HG03558 (cell line): Measurements from ENCODE around the gene KLF16.

Experiments used
- ATAC-seq: cut with Tn5 transposase; IDR thresholded peaks from one replicate; pipeline ENCODE4 v1.9.1; 2021; ENCODE audit warnings: moderate number of reproducible peaks; ENCODE audit not compliant: unreplicated experiment; ENCODE audit errors: extremely low read depth

Gene KLF16

DNA sequence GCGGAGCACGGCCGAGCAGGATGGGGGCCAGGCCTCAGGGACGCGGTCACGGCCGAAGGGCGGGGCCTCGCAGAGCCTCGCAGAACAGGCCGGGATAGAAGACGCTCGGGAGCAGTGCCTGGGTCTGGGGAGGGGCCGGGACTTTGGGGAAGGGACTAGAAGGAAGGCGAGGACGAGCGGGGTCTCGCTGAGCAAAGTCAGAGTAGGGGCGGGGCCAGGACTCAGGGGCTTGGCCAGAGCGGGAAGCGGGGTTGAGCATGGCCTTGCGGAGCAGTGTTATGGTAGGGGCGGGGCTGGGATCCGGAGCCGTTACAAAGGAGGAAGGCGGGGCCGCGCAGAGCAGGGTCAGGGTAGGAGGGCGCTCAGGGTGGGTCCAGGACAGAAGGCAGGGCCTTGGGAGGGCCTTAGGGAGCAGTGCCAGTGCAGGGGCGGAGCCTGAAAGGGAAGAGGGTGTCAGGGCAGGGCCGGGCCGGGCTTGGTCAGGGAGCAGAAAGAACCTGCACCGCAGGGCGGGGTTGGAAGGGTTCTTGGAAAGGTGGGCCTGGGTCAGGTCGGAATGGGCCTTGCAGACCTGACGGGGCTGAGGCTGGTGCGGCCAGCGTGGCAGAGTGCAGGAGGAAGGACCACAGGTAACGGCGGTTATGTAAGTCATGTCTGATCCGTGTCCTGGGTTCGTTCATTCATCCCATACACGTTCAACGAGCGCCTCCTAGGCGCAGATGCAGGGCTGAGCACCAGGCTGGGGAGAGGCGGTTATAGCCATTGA lies 50.8 kb downstream of the KLF16 start:
- peak; percentile 63 for ATAC-seq

DNA sequence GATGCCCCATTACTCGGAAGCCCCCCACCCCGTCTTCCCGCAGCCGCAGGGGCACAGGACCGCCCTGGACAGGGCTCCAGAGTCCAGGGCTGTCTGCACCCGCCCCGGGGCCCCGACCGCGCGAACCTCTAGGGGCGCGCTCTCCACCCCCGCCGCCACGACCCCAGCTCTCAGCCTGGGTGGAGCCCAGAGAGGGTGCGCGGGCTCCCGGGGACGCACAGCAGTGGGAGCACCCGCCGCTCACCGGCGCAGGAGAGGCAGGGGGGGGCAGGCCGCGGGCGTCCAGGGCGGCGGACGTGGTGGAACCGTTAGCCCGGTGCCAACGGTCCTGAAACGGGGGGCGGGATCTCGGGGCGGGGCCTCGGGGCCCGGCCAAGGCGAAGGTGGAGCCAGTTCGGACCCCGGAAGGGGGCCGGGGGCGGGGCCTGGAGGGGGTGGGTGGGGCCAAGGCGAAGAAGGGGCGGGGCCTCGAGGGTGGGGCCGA lies 51.4 kb downstream of the KLF16 start, which contains the start of gene ATP8B3:
Gene ATP8B3 (minus strand): TSS at position 335 of the 484 bp plus-strand sequence. CDS start 540 bp downstream, outside the sequence.
- peak; percentile 9 for ATAC-seq

DNA sequence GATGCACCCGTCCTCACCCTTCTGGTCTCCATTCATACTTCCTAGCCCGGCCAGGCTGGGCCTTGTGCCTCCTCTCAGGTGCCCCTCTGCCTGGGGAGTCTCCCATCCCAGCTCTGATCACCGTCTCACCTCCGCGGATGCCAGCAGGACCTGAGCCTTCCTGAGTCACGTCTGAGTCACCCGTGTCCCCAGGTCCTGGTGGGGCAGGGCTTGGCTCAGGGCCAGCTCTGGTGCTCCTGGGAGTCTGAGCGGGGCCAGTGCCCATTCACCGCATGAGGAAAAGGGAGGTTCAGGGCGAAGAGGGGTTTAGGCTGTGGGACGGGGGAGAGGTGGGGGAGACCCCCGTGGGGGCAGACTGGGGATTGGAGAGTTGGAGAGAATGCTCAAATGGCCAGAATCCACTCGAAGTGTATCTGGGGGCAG lies 51.9 kb downstream of the KLF16 start:
- ATAC-seq: no peak

DNA sequence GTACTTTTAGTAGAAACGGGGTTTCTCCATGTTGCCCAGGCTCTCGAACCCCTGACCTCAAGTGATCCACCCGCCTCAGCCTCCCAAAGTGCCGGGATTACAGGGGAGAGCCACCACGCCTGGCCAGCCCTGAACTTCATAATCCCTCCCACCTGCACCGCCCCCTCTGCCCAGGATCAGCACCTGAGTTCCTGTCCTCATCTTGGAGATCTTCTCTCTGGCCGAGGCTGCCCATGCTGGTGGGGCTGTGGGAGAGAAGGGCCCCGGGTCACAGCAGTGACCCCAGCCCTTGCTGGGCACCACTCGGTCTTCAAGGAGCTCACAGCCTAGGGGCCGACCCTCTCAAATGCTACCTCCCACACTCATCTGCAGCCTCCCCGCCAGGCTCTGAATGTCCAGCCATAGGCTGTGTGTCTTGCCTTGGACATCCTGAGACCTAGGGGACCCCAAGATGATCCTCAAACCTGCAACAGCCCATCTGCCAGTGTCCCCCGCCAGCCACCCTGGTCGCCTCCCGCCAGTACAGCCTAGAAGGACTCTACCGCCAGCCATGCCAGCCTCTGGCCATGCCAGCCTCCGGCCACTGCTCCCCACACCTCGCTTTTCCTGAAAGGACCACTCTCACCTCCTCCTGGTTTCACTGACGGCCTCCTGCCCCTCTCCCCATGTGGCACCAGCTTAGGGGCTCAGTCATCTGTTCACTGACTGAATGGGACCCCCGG lies 52.8 kb downstream of the KLF16 start:
- ATAC-seq: no peak

DNA sequence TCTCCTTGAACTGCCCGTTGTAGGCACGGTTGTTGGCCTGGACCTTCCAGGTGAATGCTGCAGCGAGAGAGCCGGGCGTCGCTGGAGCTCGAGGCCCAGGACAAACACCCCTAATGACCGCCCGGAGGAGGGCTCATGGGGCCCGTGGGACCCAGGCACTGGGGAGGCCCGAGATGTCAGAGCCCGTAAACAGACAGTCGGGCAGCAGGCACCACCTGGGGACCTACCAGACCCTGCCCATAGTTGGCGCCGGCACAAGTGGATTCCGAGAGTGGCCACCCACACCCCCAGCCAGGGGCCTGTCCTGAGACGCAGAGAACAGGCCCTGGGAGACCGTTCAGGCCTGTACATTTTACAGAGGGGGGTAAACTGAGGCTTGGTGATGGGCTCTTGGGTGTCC lies 53.7 kb downstream of the KLF16 start:
- no peak for ATAC-seq

DNA sequence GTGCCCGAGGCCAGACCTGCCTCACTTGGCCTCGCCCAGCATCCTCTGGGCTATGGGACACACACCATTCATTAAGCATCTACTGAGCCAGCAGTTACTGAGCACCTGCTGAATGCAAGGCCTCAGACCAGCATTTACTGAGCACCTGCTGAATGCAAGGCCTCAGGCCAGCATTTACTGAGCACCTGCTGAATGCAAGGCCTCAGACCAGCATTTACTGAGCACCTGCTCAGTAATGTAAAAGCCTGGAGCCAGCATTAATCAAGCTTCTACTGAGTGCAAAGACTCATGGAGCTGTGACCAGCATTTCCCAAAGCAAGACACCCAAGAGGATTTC lies 55.0 kb downstream of the KLF16 start:
- ATAC-seq: no peak

DNA sequence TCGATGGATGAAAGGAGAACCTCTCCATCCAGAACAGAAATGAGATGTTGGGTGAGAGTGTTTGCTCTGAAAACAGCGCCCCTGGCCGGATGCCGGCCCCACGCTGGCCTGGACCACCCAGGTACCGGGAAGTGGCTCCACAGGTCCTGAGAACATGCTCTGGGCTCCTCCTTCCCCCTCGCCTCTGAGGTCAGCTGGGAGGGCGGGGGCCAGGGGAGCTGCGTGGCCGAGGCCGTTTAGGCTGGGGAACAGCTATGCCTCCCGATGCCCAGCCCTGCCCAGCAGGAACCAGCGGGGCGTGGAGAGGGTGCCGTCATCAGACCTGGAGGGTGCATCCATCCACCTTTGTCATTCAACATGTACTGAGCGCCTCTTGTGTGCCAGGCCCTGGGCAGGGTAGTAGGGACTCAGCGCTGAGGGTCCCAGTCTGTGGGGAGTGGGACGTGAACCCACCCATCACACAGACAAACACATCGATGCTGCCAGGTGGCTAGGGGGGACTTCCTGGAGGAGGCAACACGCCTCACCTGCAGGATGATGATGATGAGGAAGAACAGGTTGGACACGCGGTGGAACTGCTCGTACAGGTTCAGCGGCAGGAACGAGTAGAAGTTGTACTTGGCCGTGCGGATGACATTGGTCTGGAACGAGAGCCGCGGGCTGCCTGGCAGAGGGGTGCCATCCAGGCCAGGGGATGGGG lies 55.5 kb downstream of the KLF16 start:
- no peak for ATAC-seq

DNA sequence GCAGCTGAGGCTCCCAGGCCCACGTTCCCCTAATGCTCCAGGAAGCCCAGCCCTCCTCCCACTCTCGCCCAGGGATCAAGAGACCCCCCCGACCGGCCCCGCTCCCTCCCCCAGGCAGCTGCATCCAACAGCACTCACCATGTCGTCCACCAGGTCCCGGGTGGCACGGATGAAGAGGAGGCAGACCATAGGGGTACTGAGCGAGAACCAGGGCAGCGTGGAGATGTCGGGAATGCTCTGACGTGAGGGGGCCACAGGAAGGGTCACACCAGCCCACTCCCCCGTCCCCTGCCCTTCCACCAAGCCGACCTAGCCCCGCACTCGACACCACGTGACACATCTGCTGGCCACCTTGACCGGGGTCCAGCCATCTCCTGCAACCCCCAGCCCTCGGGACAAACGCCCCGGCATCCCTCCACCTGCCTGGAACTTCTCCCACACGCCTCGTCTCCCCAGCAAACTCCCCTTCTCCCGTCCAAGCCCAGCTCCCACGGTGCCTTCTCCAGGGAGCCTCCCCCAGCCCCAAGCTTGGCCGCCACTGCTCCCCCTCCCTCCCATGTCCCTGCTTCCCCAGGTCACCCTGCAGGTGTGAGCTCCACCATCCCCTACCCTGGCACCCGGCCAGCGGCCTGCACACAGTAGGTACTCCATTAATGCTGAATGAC lies 56.2 kb downstream of the KLF16 start:
- no peak for ATAC-seq

DNA sequence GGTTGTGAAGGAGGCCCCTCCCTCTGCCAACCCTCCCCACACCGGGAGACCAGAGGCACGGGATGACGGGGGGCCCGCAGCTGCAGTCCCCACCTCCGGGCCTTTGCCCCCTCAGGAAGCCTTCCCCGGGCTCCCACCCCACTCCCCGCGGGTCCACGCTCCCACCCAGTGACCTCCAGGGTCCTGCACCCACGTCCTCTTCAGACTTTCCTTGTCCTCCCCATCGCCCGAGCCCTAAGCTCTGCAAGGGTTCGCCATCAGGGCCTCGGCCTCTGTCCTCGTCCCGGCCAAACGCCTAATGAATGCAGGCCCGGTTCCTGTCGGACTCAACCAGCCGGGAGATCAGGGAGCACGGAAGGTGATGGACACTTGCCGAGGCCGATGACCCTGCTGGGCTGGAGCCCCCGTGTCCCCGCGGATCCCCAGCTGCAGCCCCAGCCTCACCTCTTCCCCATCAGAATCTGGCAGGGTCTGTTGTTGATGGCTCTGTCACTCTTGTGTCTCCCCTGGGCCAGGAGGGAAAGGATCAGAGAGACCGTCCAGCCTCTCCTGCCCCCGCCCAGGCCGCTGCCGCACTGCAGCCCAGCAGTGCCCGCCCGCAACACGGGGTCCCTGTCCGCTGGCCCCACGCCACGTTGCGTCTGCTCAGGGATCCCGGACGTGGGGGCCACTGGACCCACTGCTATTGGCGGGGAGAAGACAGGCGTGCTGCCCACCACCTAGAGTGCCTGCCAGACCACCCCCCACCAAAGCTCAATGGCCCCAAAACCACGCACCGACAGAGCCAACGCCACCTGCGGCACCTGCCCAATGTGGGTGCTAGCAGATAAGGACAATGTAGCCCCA lies 57.0 kb downstream of the KLF16 start:
- ATAC-seq: no peak

DNA sequence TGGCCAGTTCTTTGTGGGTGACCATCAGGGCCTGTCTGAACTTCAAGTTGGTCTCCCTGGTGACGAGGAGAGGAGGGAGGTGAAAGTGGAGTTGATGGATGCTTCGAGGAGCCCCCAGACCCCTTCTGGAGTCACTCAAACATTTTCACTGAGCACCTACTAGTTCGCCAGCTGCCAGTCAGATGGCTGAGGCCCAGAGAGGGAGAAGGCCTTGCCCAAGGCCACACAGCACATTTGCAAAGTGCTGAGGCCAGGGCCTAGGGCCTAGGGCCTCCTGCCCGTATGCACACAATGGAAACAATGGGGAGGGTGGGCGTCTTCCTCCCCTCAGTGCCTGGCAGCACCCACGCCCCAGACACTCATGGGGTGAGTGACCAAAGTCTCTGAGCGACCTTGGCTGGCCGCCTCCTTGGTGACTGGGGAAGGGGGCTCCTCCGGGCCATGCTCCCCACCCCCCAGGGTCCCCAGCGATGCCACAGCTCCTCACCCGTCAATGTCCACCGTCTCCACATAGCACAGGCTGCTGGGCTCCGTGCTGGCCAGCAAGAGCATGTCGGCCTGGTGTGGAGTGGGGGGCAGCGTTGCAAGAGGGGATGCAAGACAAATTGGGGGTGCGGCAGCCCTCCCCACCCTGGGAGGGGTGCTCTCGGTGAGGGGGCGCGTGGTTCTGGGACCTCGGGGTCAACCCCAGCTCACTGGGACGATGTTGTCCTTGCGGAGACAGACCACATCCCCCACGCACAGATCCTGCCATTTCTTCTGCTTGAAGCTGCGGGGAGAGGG lies 57.8 kb downstream of the KLF16 start:
- no peak for ATAC-seq

DNA sequence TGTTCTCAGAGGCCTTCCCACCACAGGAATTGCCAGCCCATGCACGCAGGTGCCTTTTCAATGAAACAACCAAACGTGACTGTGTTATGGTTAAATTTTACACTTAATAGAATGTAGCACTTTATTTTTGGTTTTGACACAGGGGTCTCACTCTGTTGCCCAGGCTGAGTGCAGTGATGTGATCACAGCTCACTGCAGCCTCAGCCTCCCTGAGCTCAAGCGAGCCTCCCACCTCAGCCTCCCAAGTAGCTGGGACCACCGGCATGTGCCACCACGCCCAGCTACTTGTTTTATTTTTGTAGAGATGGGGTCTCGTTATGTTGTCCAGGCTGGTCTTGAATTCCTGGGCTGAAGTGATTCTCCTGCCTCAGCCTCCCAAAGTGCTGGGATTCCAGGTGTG lies 58.5 kb downstream of the KLF16 start:
- no peak for ATAC-seq
